Liver (tissue), 9 donors: ENCODE results near the gene MARCHF7. TPM values are rescaled to one million over a fixed set of nuclear protein-coding genes. Genes with fewer than 3 reads are reported as not detected.

Source experiments
- DNase-seq: peaks from one replicate; pipeline ENCODE4 v3.0.0-alpha.2; 2017; ENCODE audit warnings: low spot score
- H3K27ac ChIP-seq, 2 donors: one replicate each; pipeline ENCODE4 v1.7.0; 2013; ENCODE audit warnings: inconsistent platforms in 2 of 2, low read length in 2 of 2, control low read depth in 1 of 2, low read depth in 1 of 2, mild to moderate bottlenecking in 1 of 2
- H3K27me3 ChIP-seq, 4 donors: one replicate each; pipeline versions ENCODE4 v1.6.1 to v1.7.0; 2013; ENCODE audit warnings: low read length in 3 of 4, inconsistent platforms in 1 of 4, mild to moderate bottlenecking in 1 of 4, moderate library complexity in 1 of 4; ENCODE audit not compliant: control insufficient read depth in 4 of 4, insufficient read depth in 4 of 4
- H3K36me3 ChIP-seq, 4 donors: one replicate each; pipeline versions ENCODE4 v1.6.1 to v1.7.0; 2013; ENCODE audit warnings: low read length in 3 of 4, mild to moderate bottlenecking in 3 of 4, low read depth in 1 of 4, moderate library complexity in 1 of 4; ENCODE audit not compliant: control insufficient read depth in 4 of 4, insufficient read depth in 3 of 4
- H3K4me1 ChIP-seq, 4 donors: one replicate each; pipeline versions ENCODE4 v1.6.1 to v1.7.0; 2013; ENCODE audit warnings: low read length in 3 of 4, mild to moderate bottlenecking in 3 of 4, moderate library complexity in 1 of 4; ENCODE audit not compliant: control insufficient read depth in 4 of 4, insufficient read depth in 4 of 4
- H3K4me3 ChIP-seq, 3 donors: one replicate each; pipeline versions ENCODE4 v1.6.1 to v1.7.0; 2013; ENCODE audit warnings: low read length in 3 of 3, control low read depth in 1 of 3, low read depth in 1 of 3, mild to moderate bottlenecking in 1 of 3
- H3K9ac ChIP-seq, 2 donors: one replicate each; pipeline ENCODE4 v1.7.0; 2013; ENCODE audit warnings: low read length in 2 of 2, mild to moderate bottlenecking in 2 of 2, moderate library complexity in 2 of 2, control low read depth in 1 of 2, low read depth in 1 of 2
- H3K9me3 ChIP-seq, 4 donors: one replicate each; pipeline versions ENCODE4 v1.6.1 to v1.7.0; 2013; ENCODE audit warnings: low read length in 3 of 4; ENCODE audit not compliant: control insufficient read depth in 4 of 4
- EGR1 ChIP-seq, 2 donors: IDR thresholded peaks; 2 replicates each; pipeline ENCODE4 v1.6.1; 2016 to 2018; ENCODE audit warnings: antibody characterized with exemption in 2 of 2, low read depth in 2 of 2
- FOXA1 ChIP-seq: IDR thresholded peaks from 2 replicates; pipeline ENCODE4 v1.6.1; 2016; ENCODE audit warnings: antibody characterized with exemption
- FOXA2 ChIP-seq: IDR thresholded peaks from 2 replicates; pipeline ENCODE4 v1.6.1; 2016; ENCODE audit warnings: antibody characterized with exemption
- HNF4A ChIP-seq, 2 donors: conservative IDR thresholded peaks; 2 replicates each; pipeline ENCODE4 v1.6.1; 2016; ENCODE audit warnings: antibody characterized with exemption in 2 of 2, mild to moderate bottlenecking in 2 of 2
- HNF4G ChIP-seq: IDR thresholded peaks from 2 replicates; pipeline ENCODE4 v1.6.1; 2016; ENCODE audit warnings: antibody characterized with exemption
- JUND ChIP-seq, 2 donors: IDR thresholded peaks; 2 replicates each; pipeline ENCODE4 v1.6.1; 2016; ENCODE audit warnings: antibody characterized with exemption in 2 of 2
- NR2F2 ChIP-seq: IDR thresholded peaks from 2 replicates; pipeline ENCODE4 v1.6.1; 2016; ENCODE audit warnings: antibody characterized with exemption
- RXRA ChIP-seq, 2 donors: IDR thresholded peaks; 2 replicates each; pipeline ENCODE4 v1.6.1; 2017 to 2018; ENCODE audit warnings: antibody characterized with exemption in 2 of 2, mild to moderate bottlenecking in 1 of 2
- TAF1 ChIP-seq: conservative IDR thresholded peaks from 2 replicates; pipeline ENCODE4 v1.6.1; 2016; ENCODE audit warnings: antibody characterized with exemption, mild to moderate bottlenecking
- ZBTB33 ChIP-seq: IDR thresholded peaks from 2 replicates; pipeline ENCODE4 v1.6.1; 2016; ENCODE audit warnings: antibody characterized with exemption
- WGBS: extraction: QIAGEN DNeasy Blood & Tissue Kit; methylation state at CpG from one replicate; pipeline ENCODE4 v1.1.7; 2013; 5-methylcytosine and 5-hydroxymethylcytosine counted together
- polyA plus RNA-seq, 2 donors: library from polyadenylated mRNA; stranded (reverse) in 1 of 2; unstranded in 1 of 2; fragments of 200-250 nt in 1 of 2; fragments of >200 nt in 1 of 2; fragmentation: Nextera tagmentation in 1 of 2; extraction: Ambion mirVana in 1 of 2; gene quantifications; one replicate each; pipeline versions ENCODE4 v1.2.1 to v1.2.3, GENCODE V29; 2013 to 2015
- total RNA-seq, 2 donors: library from RNA; depleted of rRNA; stranded (reverse); fragments of >200 nt; gene quantifications; one replicate each; pipeline ENCODE4 v1.2.3, GENCODE V29; 2014
- TF ChIP-seq, protein P1 (sequence below): IDR thresholded peaks from 2 replicates; pipeline ENCODE4 v1.6.1; 2016; ENCODE audit warnings: antibody characterized with exemption, mild to moderate bottlenecking
- TF ChIP-seq, protein P2 (sequence below): IDR thresholded peaks from 2 replicates; pipeline ENCODE4 v1.6.1; 2016; ENCODE audit warnings: antibody characterized with exemption
- donor health status: healthy.
- donor health status: healthy.
- donor health status: healthy.
- donor health status: healthy.
- donor health status: healthy.

The MARCHF7 gene
- total and polyA plus RNA-seq, 4 donors: 16.9 to 57.6 (median 37.5) TPM

- peaks cover 0 to 11% (median 3%) of the 10 kb centered on the region in 4 donors for H3K4me1 ChIP-seq
- H3K27me3 ChIP-seq: no peaks in the 10 kb centered on the region
- no peaks in the 10 kb centered on the region for H3K9me3 ChIP-seq
- H3K9ac ChIP-seq: no peak overlapping the region
- TF ChIP-seq RXRA (IDR thresholded peaks at IDR 0.05) (no peak), EGR1 (IDR thresholded peaks at IDR 0.05; ENCODE audit: low read depth in 2 of 2) (no peak)
- whole genome bisulfite sequencing: 97% methylated on average over 3 of the region's 3 CpGs
- no peak overlapping the region for H3K4me3 ChIP-seq
- H3K36me3 ChIP-seq: peaks cover 2 to 15% (median 14%) of the 10 kb centered on the region in 4 donors
- H3K27ac ChIP-seq: no peak overlapping the region
- no peak for DNase-seq
Measured at GRCh38 chr2:159725713-159726112, 13.4 kb downstream of the MARCHF7 start.

DNA sequence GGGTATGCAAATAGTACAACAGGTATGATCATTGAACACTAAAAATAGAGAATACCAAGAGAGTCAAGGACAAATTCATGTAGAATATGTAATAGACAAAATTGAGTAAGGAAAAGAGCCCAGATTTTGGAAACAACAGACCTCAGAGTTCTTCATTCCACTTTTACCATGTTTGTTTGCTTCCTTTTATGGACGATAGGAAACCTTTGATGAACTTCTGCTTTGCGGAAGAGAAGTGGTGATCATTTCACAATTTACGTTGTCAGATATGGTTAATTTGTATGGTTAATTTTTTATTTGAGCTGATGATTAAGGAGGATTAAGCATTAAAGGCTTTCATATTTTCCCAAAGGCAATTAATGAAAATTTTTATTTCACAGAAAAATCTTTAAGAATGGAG is 16.3 kb downstream of the MARCHF7 start:
- H3K4me1 ChIP-seq: peaks cover 0 to 3% (median 0%) of the 10 kb centered on the region in 4 donors
- no peak for TF ChIP-seq RXRA (IDR thresholded peaks at IDR 0.05)
- TF ChIP-seq EGR1 (IDR thresholded peaks at IDR 0.05; ENCODE audit: low read depth in 2 of 2): no peak
- no peak for TF ChIP-seq FOXA2
- no peak for TF ChIP-seq TAF1
- TF ChIP-seq FOXA1: no peak
- H3K4me3 ChIP-seq: no peak overlapping the region
- WGBS: 63% methylated on average over 3 of the region's 3 CpGs
- H3K36me3 ChIP-seq: peaks cover 4 to 31% (median 21%) of the 10 kb centered on the region in 4 donors
- H3K9me3 ChIP-seq: no peaks in the 10 kb centered on the region
- H3K9ac ChIP-seq: no peak overlapping the region
- H3K27ac ChIP-seq: no peak overlapping the region
- no peak for DNase-seq
- no peaks in the 10 kb centered on the region for H3K27me3 ChIP-seq

DNA sequence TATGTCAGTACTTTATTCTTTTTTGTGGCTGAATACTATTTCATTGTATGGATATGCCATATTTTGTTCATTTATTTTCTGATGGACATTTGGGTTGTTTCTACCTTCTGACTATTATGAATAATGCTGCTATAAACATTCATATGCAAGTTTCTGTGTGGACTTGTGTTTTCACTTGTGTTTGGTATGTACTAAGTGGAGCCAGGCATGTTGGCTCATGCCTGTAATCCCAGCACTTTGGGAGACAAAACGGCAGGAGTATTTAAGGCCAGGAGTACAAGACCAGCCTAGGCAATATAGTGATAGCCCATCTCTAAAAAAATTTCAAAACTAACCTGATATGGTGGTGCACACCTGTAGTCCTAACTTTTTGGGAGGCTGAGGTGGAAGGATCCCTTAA is 23.3 kb downstream of the MARCHF7 start:
- Histone ChIP-seq H3K36me3 (peaks cover 8 to 47% (median 22%) of the 10 kb centered on the region in 4 donors), H3K4me3 (no peak overlapping the region), H3K9me3 (no peaks in the 10 kb centered on the region), H3K9ac (no peak overlapping the region), H3K4me1 (no peaks in the 10 kb centered on the region), H3K27ac (no peak overlapping the region), H3K27me3 (no peaks in the 10 kb centered on the region)
- WGBS: 93% methylated on average over 1 of the region's 1 CpG
- no peak for DNase-seq
- TF ChIP-seq NR2F2 (no peak), HNF4G (no peak), ZBTB33 (no peak), HNF4A (conservative IDR thresholded peaks at IDR 0.05) (no peak), FOXA2 (no peak), JUND (IDR thresholded peaks at IDR 0.05) (no peak), EGR1 (IDR thresholded peaks at IDR 0.05; ENCODE audit: low read depth in 2 of 2) (no peak)
- TF ChIP-seq, protein P1, sequence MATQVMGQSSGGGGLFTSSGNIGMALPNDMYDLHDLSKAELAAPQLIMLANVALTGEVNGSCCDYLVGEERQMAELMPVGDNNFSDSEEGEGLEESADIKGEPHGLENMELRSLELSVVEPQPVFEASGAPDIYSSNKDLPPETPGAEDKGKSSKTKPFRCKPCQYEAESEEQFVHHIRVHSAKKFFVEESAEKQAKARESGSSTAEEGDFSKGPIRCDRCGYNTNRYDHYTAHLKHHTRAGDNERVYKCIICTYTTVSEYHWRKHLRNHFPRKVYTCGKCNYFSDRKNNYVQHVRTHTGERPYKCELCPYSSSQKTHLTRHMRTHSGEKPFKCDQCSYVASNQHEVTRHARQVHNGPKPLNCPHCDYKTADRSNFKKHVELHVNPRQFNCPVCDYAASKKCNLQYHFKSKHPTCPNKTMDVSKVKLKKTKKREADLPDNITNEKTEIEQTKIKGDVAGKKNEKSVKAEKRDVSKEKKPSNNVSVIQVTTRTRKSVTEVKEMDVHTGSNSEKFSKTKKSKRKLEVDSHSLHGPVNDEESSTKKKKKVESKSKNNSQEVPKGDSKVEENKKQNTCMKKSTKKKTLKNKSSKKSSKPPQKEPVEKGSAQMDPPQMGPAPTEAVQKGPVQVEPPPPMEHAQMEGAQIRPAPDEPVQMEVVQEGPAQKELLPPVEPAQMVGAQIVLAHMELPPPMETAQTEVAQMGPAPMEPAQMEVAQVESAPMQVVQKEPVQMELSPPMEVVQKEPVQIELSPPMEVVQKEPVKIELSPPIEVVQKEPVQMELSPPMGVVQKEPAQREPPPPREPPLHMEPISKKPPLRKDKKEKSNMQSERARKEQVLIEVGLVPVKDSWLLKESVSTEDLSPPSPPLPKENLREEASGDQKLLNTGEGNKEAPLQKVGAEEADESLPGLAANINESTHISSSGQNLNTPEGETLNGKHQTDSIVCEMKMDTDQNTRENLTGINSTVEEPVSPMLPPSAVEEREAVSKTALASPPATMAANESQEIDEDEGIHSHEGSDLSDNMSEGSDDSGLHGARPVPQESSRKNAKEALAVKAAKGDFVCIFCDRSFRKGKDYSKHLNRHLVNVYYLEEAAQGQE: no peak
- TF ChIP-seq, protein P2, sequence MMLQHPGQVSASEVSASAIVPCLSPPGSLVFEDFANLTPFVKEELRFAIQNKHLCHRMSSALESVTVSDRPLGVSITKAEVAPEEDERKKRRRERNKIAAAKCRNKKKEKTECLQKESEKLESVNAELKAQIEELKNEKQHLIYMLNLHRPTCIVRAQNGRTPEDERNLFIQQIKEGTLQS: no peak
